ENCODE results near the gene EP400. TPM values are rescaled to one million over a fixed set of nuclear protein-coding genes. Genes with fewer than 3 reads are reported as not detected.

The EP400 gene
- total and polyA plus RNA-seq, 2 of the 13 experiments (the other 11 are each of a cell fraction or from before 2014, with no cell fraction given) = 4.9 to 5.0 TPM

GRCh38 chr12:131941116-131941986 is 8.4 kb upstream of the EP400 start:
- BruUV-seq (replicated peaks) = no TSS peak
- Histone ChIP-seq H3K27me3 (ENCODE audit: control insufficient read depth in 1 of 2, insufficient read depth in 2 of 2, low read length in 2 of 2) (no peaks in the 10 kb centered on the region), H3K79me2 (ENCODE audit: insufficient read depth, low read length) (no peaks in the 10 kb centered on the region), H4K20me1 (ENCODE audit: insufficient read depth, low read length) (no peaks in the 10 kb centered on the region), H3K4me3 (replicated peaks in 1 of 3; ENCODE audit: insufficient read depth in 1 of 3, low read depth in 2 of 3, low read length in 3 of 3) (no peak overlapping the region), H2AFZ (ENCODE audit: low read length) (no peak overlapping the region), H3K4me2 (ENCODE audit: low read depth, low read length) (no peak overlapping the region), H3K9me3 (ENCODE audit: low read length) (no peaks in the 10 kb centered on the region), H3K27ac (ENCODE audit: extremely low read length, insufficient read depth, low read length) (no peak overlapping the region), H3K36me3 (replicated peaks in 1 of 2; ENCODE audit: control insufficient read depth in 1 of 2, insufficient read depth in 2 of 2, low read length in 2 of 2) (peaks cover 9 to 47% of the 10 kb centered on the region in 2 experiments), H3K9ac (ENCODE audit: insufficient read depth, low read depth, low read length) (no peak overlapping the region), H3K4me1 (ENCODE audit: insufficient read depth, low read length) (no peaks in the 10 kb centered on the region)
- intact Hi-C loops (cut with micrococcal nuclease; ENCODE audit: unreplicated experiment) = no loop called here
- 97% methylated on average over 22 of the region's 46 CpGs for WGBS (ENCODE audit: low lambda C conversion rate)
- DNase-seq (ENCODE audit: low spot score) (no peak), ATAC-seq (no peak), FAIRE-seq (no peak)
- POLR2A ChIA-PET = interaction anchor here (1.3 kb wide), 1 partner anchor 11 kb away, joined by 4 read pairs; no protein-coding TSS in a partner anchor
- in situ Hi-C loops (cut with HindIII; ENCODE audit: extremely low pct_ligation_motif_present, low pct_unique_long_range_greater_than_20kb) = no loop called here
- CTCF ChIA-PET (ENCODE audit: low intra/inter-chr PET ratio, low total read pairs) = no interaction called here
- TF ChIP-seq ZNF713 (CRISPR knock-in tag; IDR thresholded peaks at IDR 0.05) = no peak
- TF ChIP-seq CENPBD1 (CRISPR knock-in tag; IDR thresholded peaks at IDR 0.05; ENCODE audit: borderline replicate concordance, low read depth) = no peak
- TF ChIP-seq LBX2 (CRISPR knock-in tag; IDR thresholded peaks at IDR 0.05; ENCODE audit: borderline replicate concordance) = no peak
- TF ChIP-seq ZNF607 (CRISPR knock-in tag; IDR thresholded peaks at IDR 0.05; ENCODE audit: borderline replicate concordance) = no peak
- peak; percentile 95 for TF ChIP-seq AGO2 (optimal IDR thresholded peaks at IDR 0.05; ENCODE audit: low read depth, low read length)
- TF ChIP-seq STAT5B (CRISPR knock-in tag; IDR thresholded peaks at IDR 0.05) = no peak
- TF ChIP-seq FOXM1 (CRISPR knock-in tag; IDR thresholded peaks at IDR 0.05) = no peak
- no peak for TF ChIP-seq ELK4 (CRISPR knock-in tag; IDR thresholded peaks at IDR 0.05; ENCODE audit: borderline replicate concordance)
- TF ChIP-seq AKNA (CRISPR knock-in tag; IDR thresholded peaks at IDR 0.05; ENCODE audit: borderline replicate concordance) = no peak
- no peak for TF ChIP-seq NKX3-1 (CRISPR knock-in tag; IDR thresholded peaks at IDR 0.05)
- TF ChIP-seq CENPT (CRISPR knock-in tag; IDR thresholded peaks at IDR 0.05; ENCODE audit: low read depth) = no peak
- no peak for TF ChIP-seq ZNF275 (CRISPR knock-in tag; IDR thresholded peaks at IDR 0.05; ENCODE audit: borderline replicate concordance)
- TF ChIP-seq RORA (CRISPR knock-in tag; IDR thresholded peaks at IDR 0.05) = no peak
- TF ChIP-seq ZNF430 (CRISPR knock-in tag; IDR thresholded peaks at IDR 0.05) = no peak
